MCF 10A (cell line): ENCODE data around the gene WRNIP1. TPM values are rescaled to one million over a fixed set of nuclear protein-coding genes. Genes with fewer than 3 reads are reported as not detected.
A peak's percentile ranks its signal among the peaks of the same experiment; 100 is the strongest.

ENCODE experiments used
- BruUV-seq: library from RNA; stranded (reverse); fragments of 400-500 nt; replicated peaks from 2 replicates; lab custom pipeline; 2021; lab: Mats Ljungman, UMichigan
- CTCF ChIA-PET: fragments of 300-600 bp; sonication (Branson Sonifier 250); formaldehyde crosslinking; extraction: SDS; loops from one replicate; lab custom pipeline; 2021; ENCODE audit warnings: antibody characterized with exemption, inconsistent platforms; lab: Yijun Ruan, JAX
- POLR2A ChIA-PET: fragments of 300-600, 350-650 bp; sonication (Branson Sonifier 250); formaldehyde crosslinking; extraction: SDS; loops from one replicate; lab custom pipeline; 2020; ENCODE audit warnings: antibody characterized with exemption, inconsistent platforms; lab: Yijun Ruan, JAX
- DNase-seq: peaks from one replicate; pipeline ENCODE4 v3.0.0-alpha.2; 2018; ENCODE audit not compliant: unreplicated experiment
- H3K27ac Mint-ChIP-seq: one replicate; pipeline ENCODE4 v1.8.0; 2022; ENCODE audit warnings: mild to moderate bottlenecking, low read depth, mixed read lengths; ENCODE audit not compliant: unreplicated experiment
- H3K27me3 Mint-ChIP-seq: one replicate; pipeline ENCODE4 v1.8.0; 2022; ENCODE audit warnings: mixed read lengths; ENCODE audit not compliant: insufficient read depth, unreplicated experiment
- H3K36me3 Mint-ChIP-seq: one replicate; pipeline ENCODE4 v1.8.0; 2022; ENCODE audit warnings: mild to moderate bottlenecking, moderate library complexity, mixed read lengths; ENCODE audit not compliant: insufficient read depth, unreplicated experiment
- H3K4me1 Mint-ChIP-seq: one replicate; pipeline ENCODE4 v1.8.0; 2022; ENCODE audit warnings: mixed read lengths; ENCODE audit not compliant: insufficient read depth, unreplicated experiment
- H3K4me3 Mint-ChIP-seq: one replicate; pipeline ENCODE4 v1.8.0; 2022; ENCODE audit warnings: mild to moderate bottlenecking, moderate library complexity, mixed read lengths; ENCODE audit not compliant: unreplicated experiment
- H3K9me3 Mint-ChIP-seq: one replicate; pipeline ENCODE4 v1.8.0; 2022; ENCODE audit warnings: mixed read lengths; ENCODE audit not compliant: unreplicated experiment
- intact Hi-C: fragments of 100-400 bp; cut with micrococcal nuclease; formaldehyde crosslinking; loops from 2 replicates; pipeline ENCODE4 v1.14.1; 2022
- total RNA-seq: library from RNA; stranded (reverse); gene quantifications from 2 replicates; pipeline ENCODE4 v1.2.3, GENCODE V29; 2022
- TF ChIP-seq, protein P1 (sequence below): fragments of 200-600 bp; IDR thresholded peaks from one replicate; pipeline ENCODE4 v1.8.0; 2022; ENCODE audit warnings: antibody characterized with exemption, mild to moderate bottlenecking; ENCODE audit not compliant: unreplicated experiment

The WRNIP1 gene
- total RNA-seq, 1 experiment from 2014 or later: 44.8 TPM

GRCh38 chr6:2768696-2769095, 3.5 kb downstream of the WRNIP1 start:
- no peak overlapping the region for H3K27ac Mint-ChIP-seq
- no TSS peak for BruUV-seq
- no peak for DNase-seq
- peak overlapping the region; percentile 71 for H3K4me3 Mint-ChIP-seq
- peaks cover 31% of the 10 kb centered on the region for H3K36me3 Mint-ChIP-seq
- TF ChIP-seq, protein P1, sequence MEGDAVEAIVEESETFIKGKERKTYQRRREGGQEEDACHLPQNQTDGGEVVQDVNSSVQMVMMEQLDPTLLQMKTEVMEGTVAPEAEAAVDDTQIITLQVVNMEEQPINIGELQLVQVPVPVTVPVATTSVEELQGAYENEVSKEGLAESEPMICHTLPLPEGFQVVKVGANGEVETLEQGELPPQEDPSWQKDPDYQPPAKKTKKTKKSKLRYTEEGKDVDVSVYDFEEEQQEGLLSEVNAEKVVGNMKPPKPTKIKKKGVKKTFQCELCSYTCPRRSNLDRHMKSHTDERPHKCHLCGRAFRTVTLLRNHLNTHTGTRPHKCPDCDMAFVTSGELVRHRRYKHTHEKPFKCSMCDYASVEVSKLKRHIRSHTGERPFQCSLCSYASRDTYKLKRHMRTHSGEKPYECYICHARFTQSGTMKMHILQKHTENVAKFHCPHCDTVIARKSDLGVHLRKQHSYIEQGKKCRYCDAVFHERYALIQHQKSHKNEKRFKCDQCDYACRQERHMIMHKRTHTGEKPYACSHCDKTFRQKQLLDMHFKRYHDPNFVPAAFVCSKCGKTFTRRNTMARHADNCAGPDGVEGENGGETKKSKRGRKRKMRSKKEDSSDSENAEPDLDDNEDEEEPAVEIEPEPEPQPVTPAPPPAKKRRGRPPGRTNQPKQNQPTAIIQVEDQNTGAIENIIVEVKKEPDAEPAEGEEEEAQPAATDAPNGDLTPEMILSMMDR: no peak
- no peaks in the 10 kb centered on the region for H3K9me3 Mint-ChIP-seq
- ChIA-PET CTCF (interaction anchor here (0.6 to 2.8 kb wide), 8 partner anchors 10 to 637 kb away, joined by 3 to 13 read pairs (median 4); partner anchors contain the start of gene MYLK4), POLR2A (interaction anchor here (0.5 to 5.1 kb wide), 10 partner anchors 15 to 1156 kb away, joined by 3 to 34 read pairs (median 4); partner anchors contain the start of gene SERPINB1)
- intact Hi-C loops: no loop called here
- H3K4me1 Mint-ChIP-seq: peaks cover 24% of the 10 kb centered on the region
- H3K27me3 Mint-ChIP-seq: no peaks in the 10 kb centered on the region

DNA sequence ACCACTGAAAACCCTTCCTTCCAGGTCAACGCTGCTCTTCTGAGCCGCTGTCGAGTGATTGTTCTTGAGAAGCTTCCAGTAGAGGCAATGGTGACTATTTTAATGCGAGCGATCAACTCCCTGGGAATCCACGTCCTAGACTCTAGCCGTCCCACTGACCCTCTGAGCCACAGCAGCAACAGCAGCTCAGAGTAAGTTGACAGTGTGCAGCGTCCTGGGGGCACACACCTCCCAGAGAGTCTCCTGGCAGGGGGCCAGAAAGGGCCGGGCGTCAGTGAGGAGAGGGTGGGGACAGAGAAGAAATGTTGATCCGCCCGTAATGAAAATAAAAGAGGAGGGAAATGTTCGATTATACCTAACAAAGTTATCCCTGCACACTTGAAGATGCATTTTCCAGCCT, 5.0 kb downstream of the WRNIP1 start:
- ChIA-PET POLR2A (no interaction called here), CTCF (interaction anchor here (0.6 to 1.0 kb wide), 2 partner anchors 8 to 20 kb away, joined by 3 read pairs; no protein-coding TSS in a partner anchor)
- no peak overlapping the region for H3K27ac Mint-ChIP-seq
- H3K36me3 Mint-ChIP-seq: peaks cover 45% of the 10 kb centered on the region
- TF ChIP-seq, protein P1: no peak
- no TSS peak for BruUV-seq
- H3K27me3 Mint-ChIP-seq: no peaks in the 10 kb centered on the region
- no peak overlapping the region for H3K4me3 Mint-ChIP-seq
- H3K9me3 Mint-ChIP-seq: no peaks in the 10 kb centered on the region
- peaks cover 24% of the 10 kb centered on the region for H3K4me1 Mint-ChIP-seq
- intact Hi-C loops: no loop called here
- no peak for DNase-seq

- DNase-seq: no peak
- TF ChIP-seq, protein P1: no peak
- Mint-ChIP-seq H3K27me3 (no peaks in the 10 kb centered on the region), H3K36me3 (peaks cover 50% of the 10 kb centered on the region), H3K4me3 (no peak overlapping the region), H3K9me3 (no peaks in the 10 kb centered on the region), H3K27ac (no peak overlapping the region), H3K4me1 (peaks cover 24% of the 10 kb centered on the region)
- intact Hi-C loops: no loop called here
- ChIA-PET POLR2A (interaction anchor here (0.5 kb wide), 1 partner anchor 749 kb away, joined by 3 read pairs; no protein-coding TSS in a partner anchor), CTCF (interaction anchor here (0.6 to 1.1 kb wide), 4 partner anchors 9 to 257 kb away, joined by 3 to 4 read pairs (median 3); no protein-coding TSS in a partner anchor)
- BruUV-seq: no TSS peak
Observed at GRCh38 chr6:2771079-2771478, 5.9 kb downstream of the WRNIP1 start.

GRCh38 chr6:2772840-2773239, 7.6 kb downstream of the WRNIP1 start:
- CTCF ChIA-PET: interaction anchor here (0.6 to 1.7 kb wide), 10 partner anchors 8 to 217 kb away, joined by 3 to 6 read pairs (median 3); partner anchors contain the start of gene MYLK4

More at GRCh38 chr6:2772840-2773239, 7.6 kb downstream of the WRNIP1 start:
- H3K36me3 Mint-ChIP-seq: peaks cover 50% of the 10 kb centered on the region
- no peaks in the 10 kb centered on the region for H3K9me3 Mint-ChIP-seq
- H3K4me3 Mint-ChIP-seq: no peak overlapping the region
- POLR2A ChIA-PET: interaction anchor here (0.7 to 1.7 kb wide), 5 partner anchors 10 to 78 kb away, joined by 3 to 5 read pairs (median 3); no protein-coding TSS in a partner anchor
- DNase-seq: no peak
- H3K4me1 Mint-ChIP-seq: peaks cover 13% of the 10 kb centered on the region
- no peaks in the 10 kb centered on the region for H3K27me3 Mint-ChIP-seq
- H3K27ac Mint-ChIP-seq: no peak overlapping the region
- TF ChIP-seq, protein P1: no peak
- BruUV-seq: no TSS peak
- intact Hi-C loops: no loop called here
